CD4-positive, alpha-beta T cell treated with Interleukin-6 for 4 hours (primary cell): Measurements from ENCODE around the gene SPATC1L.
"Not testable (repeated sequence)": the region's sequence is repeated elsewhere in the genome, so short reads cannot be mapped to it uniquely, and the experiment has no call there.

ENCODE experiments used
- DNase-seq: peaks from one replicate; pipeline ENCODE4 v3.0.0-alpha.2; 2020; ENCODE audit warnings: mixed read lengths

SPATC1L gene

GRCh38 chr21:46182548-46183336 is 1.5 kb downstream of the SPATC1L start:
- DNase-seq, result no peak

DNA sequence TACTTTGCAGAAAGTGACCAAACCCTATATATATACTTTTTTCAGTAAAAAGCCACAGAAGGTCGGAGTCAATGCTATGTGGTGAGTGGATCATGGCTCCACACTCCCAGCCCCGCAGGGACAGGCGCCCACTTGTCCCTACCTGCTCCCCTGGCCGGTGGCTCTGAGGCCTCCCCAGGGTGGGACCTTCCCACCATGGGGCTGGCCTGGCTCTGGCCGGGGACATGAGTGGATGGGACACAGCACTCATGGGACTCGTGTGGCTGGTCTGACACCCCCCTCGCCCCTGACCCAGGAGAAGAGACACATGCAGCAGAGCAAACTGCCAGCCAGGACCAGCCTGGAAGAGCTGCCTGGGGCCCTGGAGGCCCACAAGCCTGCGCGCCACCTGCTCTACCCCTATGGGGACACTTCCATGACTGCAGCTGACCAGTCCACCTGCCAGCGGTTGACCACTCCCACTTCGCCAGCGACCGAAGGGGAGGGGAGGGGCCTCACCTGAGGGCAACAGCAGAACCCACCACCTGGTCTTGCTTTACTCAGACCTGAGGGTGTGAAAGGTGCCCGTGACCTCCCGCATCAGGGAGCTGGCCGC is 2.2 kb downstream of the SPATC1L start:
- DNase-seq, result no peak

GRCh38 chr21:46181436-46181835 is 2.8 kb downstream of the SPATC1L start:
- DNase-seq, result no peak

GRCh38 chr21:46180778-46181391 is 3.4 kb downstream of the SPATC1L start:
- no peak for DNase-seq

- DNase-seq, result no peak
Measured at GRCh38 chr21:46180079-46180722, 4.1 kb downstream of the SPATC1L start.

DNA sequence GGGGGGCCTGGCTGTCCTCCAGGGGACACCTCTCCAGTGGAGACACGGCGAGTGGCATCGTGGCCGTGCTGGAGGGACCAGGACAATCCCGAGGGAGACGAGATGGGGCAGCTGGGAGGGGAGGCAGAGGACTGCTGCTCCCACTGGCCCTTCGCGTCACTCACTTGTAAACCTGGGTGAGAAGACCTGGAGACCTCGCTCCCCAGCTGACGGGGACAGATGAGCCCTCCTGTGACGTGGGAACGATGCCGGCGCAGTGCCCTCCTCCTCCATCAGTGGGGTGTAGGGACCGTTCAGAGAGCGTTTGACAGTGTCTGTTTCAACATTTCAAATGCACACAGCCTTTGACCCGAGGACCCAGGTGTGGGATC is 4.6 kb downstream of the SPATC1L start:
- no peak for DNase-seq

DNA sequence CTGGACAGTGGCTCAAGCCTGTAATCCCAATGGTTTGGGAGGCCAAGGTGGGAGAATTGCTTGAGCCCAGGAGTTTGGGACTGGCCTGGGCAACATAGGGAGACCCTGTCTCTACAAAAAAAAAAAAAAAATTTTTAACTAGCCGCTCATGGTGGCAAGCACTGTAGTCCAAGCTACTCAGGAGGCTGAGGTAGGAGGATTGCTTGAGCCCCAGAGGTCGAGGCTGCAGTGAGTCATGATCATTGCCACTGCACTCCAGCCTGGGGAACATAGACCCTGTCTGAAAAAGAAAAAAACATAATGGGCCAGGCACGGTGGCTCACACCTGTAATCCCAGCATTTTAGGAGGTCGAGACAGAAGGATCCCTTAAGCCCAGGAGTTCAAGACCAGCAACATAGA is 5.3 kb downstream of the SPATC1L start:
- no peak for DNase-seq

GRCh38 chr21:46176443-46177129 is 7.7 kb downstream of the SPATC1L start:
- not testable (repeated sequence) for DNase-seq

DNA sequence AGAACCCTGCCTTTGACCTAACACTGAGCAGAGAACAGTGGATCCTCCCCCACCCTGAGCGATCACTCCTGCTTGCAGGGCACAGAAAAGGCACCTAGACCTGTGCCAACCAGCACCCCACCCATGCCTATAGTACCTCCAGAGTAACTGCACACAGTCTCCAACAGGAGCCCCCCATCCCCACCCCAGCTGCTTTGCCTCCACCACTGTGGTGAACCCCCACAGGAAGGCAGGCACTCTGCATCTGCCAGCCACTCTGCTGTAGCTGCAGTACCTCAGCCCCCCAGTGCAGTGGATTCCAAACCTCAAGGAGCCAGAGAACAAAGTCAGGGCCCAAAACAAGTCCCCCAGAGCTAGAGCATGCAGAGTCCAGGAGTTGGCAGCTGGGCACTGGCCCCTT is 10.7 kb downstream of the SPATC1L start:
- no peak for DNase-seq

DNA sequence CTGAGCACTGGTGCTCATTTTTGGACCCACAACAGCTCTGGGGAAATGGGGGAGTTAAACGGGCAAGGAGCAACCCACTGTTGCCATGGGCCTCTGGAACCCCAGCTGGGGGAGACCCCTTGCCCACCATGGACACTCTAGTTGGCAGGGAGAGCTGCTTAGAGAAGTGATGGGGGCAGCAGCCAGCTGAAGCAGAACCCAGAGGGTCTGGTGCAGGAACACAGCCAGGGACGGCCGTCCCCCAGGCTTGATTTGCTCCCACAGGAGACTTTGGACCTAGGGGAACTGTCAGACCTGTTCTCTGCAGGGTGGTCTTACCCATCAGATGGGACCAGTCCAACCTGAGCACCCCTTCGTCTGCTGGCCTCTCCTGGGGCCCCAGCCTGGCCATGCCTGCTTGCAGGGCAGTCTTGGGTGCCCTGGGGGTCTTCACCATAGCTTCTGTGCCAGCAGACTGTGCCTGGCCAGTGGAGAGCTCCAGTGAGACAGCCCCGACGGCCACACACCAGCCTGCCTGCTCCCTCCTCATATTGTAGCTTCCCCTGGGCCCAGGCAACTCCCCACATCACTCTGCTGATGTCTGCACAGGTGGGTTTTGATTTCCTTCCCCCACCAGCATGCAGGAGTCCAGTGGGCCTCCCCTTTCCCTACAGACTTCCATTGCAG is 11.3 kb downstream of the SPATC1L start:
- DNase-seq, result no peak

- DNase-seq, result no peak
Measured at GRCh38 chr21:46171996-46172862, 12.0 kb downstream of the SPATC1L start.

GRCh38 chr21:46171585-46171984 is 12.7 kb downstream of the SPATC1L start:
- no peak for DNase-seq

DNA sequence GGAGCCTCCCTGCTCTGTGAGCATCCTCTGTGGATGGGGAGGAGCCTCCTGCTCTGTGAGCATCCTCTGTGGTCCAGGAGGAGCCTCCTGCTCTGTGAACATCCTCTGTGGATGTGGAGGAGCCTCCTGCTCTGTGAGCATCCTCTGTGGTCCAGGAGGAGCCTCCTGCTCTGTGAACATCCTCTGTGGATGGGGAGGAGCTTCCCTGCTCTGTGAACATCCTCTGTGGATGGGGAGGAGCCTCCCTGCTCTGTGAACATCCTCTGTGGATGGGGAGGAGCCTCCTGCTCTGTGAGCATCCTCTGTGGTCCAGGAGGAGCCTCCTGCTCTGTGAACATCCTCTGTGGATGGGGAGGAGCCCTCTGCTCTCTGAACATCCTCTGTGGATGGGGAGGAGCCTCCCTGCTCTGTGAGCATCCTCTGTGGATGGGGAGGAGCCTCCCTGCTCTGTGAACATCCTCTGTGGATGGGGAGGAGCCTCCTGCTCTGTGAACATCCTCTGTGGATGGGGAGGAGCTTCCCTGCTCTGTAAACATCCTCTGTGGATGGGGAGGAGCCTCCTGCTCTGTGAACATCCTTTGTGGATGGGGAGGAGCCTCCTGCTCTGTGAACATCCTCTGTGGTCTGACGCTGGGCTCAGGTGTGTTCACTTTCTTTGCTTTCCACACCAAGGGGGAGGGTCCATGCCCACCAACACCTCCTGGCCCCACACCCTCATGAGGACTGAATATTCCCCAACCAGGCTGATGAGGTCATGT is 13.6 kb downstream of the SPATC1L start:
- DNase-seq, result peak; percentile 57

DNA sequence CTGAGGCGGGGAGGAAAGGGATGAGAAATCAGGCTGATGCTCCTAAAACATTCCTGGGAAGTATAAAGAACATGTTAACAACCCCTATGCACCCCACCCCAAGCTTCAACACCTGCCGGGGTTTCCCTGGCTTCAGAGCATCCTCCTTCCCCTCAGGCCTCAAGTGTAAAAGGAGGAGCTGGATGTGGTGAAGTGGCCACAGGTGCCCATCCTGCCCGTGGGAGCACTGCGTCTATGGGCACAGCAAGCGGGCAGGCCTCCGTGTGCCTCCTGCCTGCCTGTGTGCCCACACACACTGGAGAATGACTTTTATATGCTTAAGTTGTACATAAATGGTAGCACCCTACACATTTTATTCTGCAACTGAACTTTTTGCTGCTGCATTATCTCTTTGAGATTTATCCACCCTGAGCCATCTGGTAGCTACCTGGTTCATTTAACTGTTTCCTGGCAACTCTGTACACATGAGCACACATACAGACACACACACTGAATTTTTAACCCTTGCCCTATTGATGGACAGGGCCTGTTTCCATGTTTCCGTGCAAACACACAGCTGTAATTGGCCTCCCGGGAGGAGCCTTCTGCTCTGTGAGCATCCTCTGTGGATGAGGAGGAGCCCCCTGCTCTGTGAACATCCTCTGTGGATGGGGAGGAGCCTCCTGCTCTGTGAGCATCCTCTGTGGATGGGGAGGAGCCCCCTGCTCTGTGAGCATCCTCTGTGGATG is 15.4 kb downstream of the SPATC1L start:
- no peak for DNase-seq

- no peak for DNase-seq
Measured at GRCh38 chr21:46168238-46168637, 16.0 kb downstream of the SPATC1L start.

DNA sequence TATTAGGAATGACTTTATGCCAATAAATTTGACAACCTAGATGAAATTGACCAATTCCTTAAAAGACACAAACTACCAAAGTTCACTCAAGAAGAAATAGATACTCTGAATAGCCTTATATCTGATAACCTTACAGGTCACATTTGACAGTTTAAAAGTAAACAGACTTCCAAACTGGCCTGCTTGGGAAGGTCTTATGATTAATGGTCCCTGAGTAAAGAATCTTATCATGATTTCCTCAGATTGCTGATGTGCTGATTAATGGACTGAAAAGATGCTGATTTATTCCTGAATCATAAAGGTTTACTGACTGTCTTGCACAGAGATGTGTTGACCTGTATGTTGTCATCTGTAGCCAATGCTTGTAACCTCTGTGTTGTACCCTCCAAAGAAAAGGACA is 19.2 kb downstream of the SPATC1L start:
- no peak for DNase-seq

GRCh38 chr21:46163380-46163779 is 20.9 kb downstream of the SPATC1L start:
- DNase-seq, result no peak

DNA sequence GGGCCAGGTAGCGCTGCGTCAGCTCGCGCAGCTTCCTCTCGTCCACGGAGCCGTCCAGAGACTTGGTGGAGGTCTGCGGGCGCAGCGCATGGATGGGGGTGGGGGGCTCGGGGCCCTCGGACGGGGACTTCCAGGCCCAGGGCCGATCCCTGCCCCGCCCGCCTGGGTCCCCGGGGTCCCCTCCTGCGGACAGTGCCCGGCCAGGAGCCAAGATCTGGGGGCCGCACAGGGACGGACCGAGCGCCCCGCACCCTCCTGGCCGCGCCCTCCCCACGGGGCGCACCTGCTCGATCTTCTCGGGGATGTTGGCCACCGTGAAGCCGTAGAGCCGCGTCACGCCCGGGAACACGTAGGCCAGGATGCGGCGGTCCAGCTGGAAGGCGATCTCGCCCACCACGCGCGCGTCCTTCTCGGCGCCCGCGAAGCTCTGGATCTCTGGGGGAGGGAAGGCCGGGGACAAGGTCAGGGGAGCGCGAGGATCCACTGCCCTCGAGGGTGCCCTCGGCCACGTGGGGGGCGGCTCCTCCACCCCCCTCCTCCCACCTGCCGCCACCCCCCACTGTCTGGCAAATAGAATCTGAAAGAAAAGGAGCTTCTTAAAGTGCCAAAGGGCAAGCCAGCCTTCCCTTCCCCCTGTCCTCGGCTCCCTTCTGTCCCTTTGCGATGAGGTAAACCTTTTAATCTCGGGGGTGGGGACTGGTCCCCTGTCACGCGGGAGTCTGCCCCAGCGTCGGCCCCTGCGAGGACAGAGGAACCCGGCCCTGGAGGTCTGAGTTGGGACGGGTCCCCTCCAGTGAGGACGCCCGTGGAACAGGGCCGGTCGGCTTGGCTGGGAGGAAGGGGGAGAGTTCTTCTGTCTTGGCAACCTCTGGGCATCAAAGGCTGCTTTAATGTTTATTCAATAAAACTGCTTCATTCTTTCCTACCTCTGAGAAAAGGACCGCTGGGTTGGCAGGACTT is 22.3 kb downstream of the SPATC1L start:
- no peak for DNase-seq
